Endothelial cell of umbilical vein (primary cell): Measurements from ENCODE around the gene KLB. TPM values are rescaled to one million over a fixed set of nuclear protein-coding genes. Genes with fewer than 3 reads are reported as not detected.

Experiments used
- BruUV-seq: library from RNA; stranded (reverse); fragments of 400-500 nt; replicated peaks from 2 replicates; lab custom pipeline; 2021; lab: Mats Ljungman, UMichigan
- CTCF ChIA-PET: fragments of 300-600, 350-600 bp; sonication (Branson Sonifier 250); formaldehyde crosslinking; loops from one replicate; lab custom pipeline; 2021; ENCODE audit warnings: antibody characterized with exemption, inconsistent platforms; lab: Charles Lee
- POLR2A ChIA-PET: fragments of 300-600, 350-600 bp; sonication (Branson Sonifier 250); formaldehyde crosslinking; loops from one replicate; lab custom pipeline; 2021; ENCODE audit warnings: antibody characterized with exemption, inconsistent platforms; lab: Charles Lee
- DNase-seq: peaks from one replicate; pipeline ENCODE4 v3.0.0-alpha.2; 2011; ENCODE audit warnings: low read depth, low spot score
- FAIRE-seq: peaks from 2 replicates; lab custom pipeline; 2011; peaks lifted over from hg19 to GRCh38; lab: Jason Lieb, UNC
- H2AFZ ChIP-seq: 2 replicates; pipeline ENCODE4 v1.6.0; 2012; ENCODE audit warnings: low read depth, low read length, control low read depth, inconsistent platforms
- H3K27ac ChIP-seq: 2 replicates; pipeline ENCODE4 v1.5.1; 2011; ENCODE audit warnings: low read depth, mild to moderate bottlenecking, control low read depth, low read length, moderate library complexity; ENCODE audit not compliant: insufficient read depth
- H3K27me3 ChIP-seq, 2 experiments: 2 replicates each; pipeline versions ENCODE4 v1.6.0 to v1.6.1; 2011; ENCODE audit warnings: low read length in 2 of 2, mixed read lengths in 1 of 2; ENCODE audit not compliant: control insufficient read depth in 2 of 2, insufficient read depth in 2 of 2
- H3K36me3 ChIP-seq, 2 experiments: 2 replicates in 1 of 2; 3 replicates in 1 of 2; pipeline ENCODE4 v1.5.1; 2011; ENCODE audit warnings: low read length in 2 of 2, mild to moderate bottlenecking in 1 of 2, moderate library complexity in 1 of 2; ENCODE audit not compliant: control insufficient read depth in 2 of 2, insufficient read depth in 2 of 2; ENCODE audit errors: extremely low read depth in 1 of 2
- H3K4me1 ChIP-seq: 3 replicates; pipeline ENCODE4 v1.5.1; 2011; ENCODE audit warnings: mild to moderate bottlenecking, low read length; ENCODE audit not compliant: control insufficient read depth, insufficient read depth; ENCODE audit errors: extremely low read depth
- H3K4me2 ChIP-seq: 2 replicates; pipeline ENCODE4 v1.6.1; 2011; ENCODE audit warnings: low read length, control low read depth, mixed read lengths; ENCODE audit not compliant: insufficient read depth
- H3K4me3 ChIP-seq, 3 experiments: fragments of 200-600 bp in 1 of 3; sonication (generic), shearing (Covaris generic) in 1 of 3; replicated peaks in 1 of 3; 2 replicates each; pipeline ENCODE4 v1.5.1; 2011 to 2016; ENCODE audit warnings: control low read depth in 3 of 3, low read length in 3 of 3, mild to moderate bottlenecking in 2 of 3, inconsistent platforms in 1 of 3, low read depth in 1 of 3, moderate library complexity in 1 of 3; ENCODE audit not compliant: insufficient read depth in 1 of 3
- H3K79me2 ChIP-seq: 2 replicates; pipeline ENCODE4 v1.6.0; 2012; ENCODE audit warnings: low read length, inconsistent platforms; ENCODE audit not compliant: control insufficient read depth, insufficient read depth
- H3K9ac ChIP-seq: replicated peaks from 2 replicates; pipeline ENCODE3; 2011; ENCODE audit warnings: low read length, control low read depth; ENCODE audit not compliant: insufficient read depth; ENCODE audit errors: extremely low read depth
- H3K9me1 ChIP-seq: replicated peaks from 3 replicates; pipeline ENCODE4 v1.6.0; 2011; ENCODE audit warnings: mild to moderate bottlenecking, low read length; ENCODE audit not compliant: control insufficient read depth, insufficient read depth; ENCODE audit errors: extremely low read depth
- H3K9me3 ChIP-seq: replicated peaks from 2 replicates; pipeline ENCODE4 v1.5.1; 2012; ENCODE audit warnings: low read length, inconsistent platforms; ENCODE audit not compliant: control insufficient read depth, insufficient read depth
- H4K20me1 ChIP-seq: replicated peaks from 2 replicates; pipeline ENCODE3; 2011; ENCODE audit warnings: mild to moderate bottlenecking, low read length; ENCODE audit not compliant: control insufficient read depth, insufficient read depth; ENCODE audit errors: extremely low read depth
- CTCF ChIP-seq, 2 donors: IDR thresholded peaks; 1 replicate in 1 of 2; 2 replicates in 1 of 2; pipeline ENCODE4 v1.5.1; 2011; ENCODE audit warnings: low read length in 2 of 2, mild to moderate bottlenecking in 2 of 2, moderate library complexity in 2 of 2, control low read depth in 1 of 2, inconsistent platforms in 1 of 2, low read depth in 1 of 2; ENCODE audit not compliant: insufficient read depth in 1 of 2; ENCODE audit errors: extremely low read depth in 1 of 2
- EZH2 ChIP-seq: IDR thresholded peaks from 2 replicates; pipeline ENCODE4 v1.6.1; 2012; ENCODE audit warnings: borderline replicate concordance, low read depth, mild to moderate bottlenecking, moderate library complexity, low read length, inconsistent platforms; ENCODE audit not compliant: severe bottlenecking
- FOS ChIP-seq: IDR thresholded peaks from 2 replicates; pipeline ENCODE4 v1.6.1; 2011; ENCODE audit warnings: mild to moderate bottlenecking, low read length, moderate library complexity, borderline replicate concordance; ENCODE audit not compliant: insufficient read depth
- GATA2 ChIP-seq: IDR thresholded peaks from 2 replicates; pipeline ENCODE4 v1.7.0; 2011; ENCODE audit warnings: low read depth, mild to moderate bottlenecking, moderate library complexity, mixed read lengths, low read length; ENCODE audit not compliant: insufficient read length, insufficient read depth
- JUN ChIP-seq: IDR thresholded peaks from 2 replicates; pipeline ENCODE4 v1.6.1; 2011; ENCODE audit warnings: borderline replicate concordance, low read depth; ENCODE audit not compliant: insufficient read length, insufficient read depth
- MYC ChIP-seq: IDR thresholded peaks from one replicate; pipeline ENCODE4 v1.6.1; 2011; ENCODE audit warnings: mild to moderate bottlenecking, low read depth, low read length
- POLR2A ChIP-seq: IDR thresholded peaks from 2 replicates; pipeline ENCODE4 v1.6.1; 2012; ENCODE audit warnings: low read depth, mild to moderate bottlenecking, control low read depth, low read length
- POLR2AphosphoS5 ChIP-seq: IDR thresholded peaks from 2 replicates; pipeline ENCODE4 v1.6.1; 2012; ENCODE audit warnings: low read depth, mild to moderate bottlenecking, control low read depth, low read length, moderate library complexity; ENCODE audit not compliant: insufficient read depth
- dilution Hi-C: fragments of 300-500 bp; cut with MboI; formaldehyde crosslinking; loops from one replicate; pipeline ENCODE4 v1.15.0; 2019; ENCODE audit warnings: low sequenced_read_pairs; ENCODE audit not compliant: extremely low pct_ligation_motif_present
- intact Hi-C: fragments of 100-400 bp; cut with micrococcal nuclease; formaldehyde crosslinking; loops from one replicate; pipeline ENCODE4 v1.10.0; 2022
- polyA plus RNA-seq, 4 experiments: library from polyadenylated mRNA; depleted of rRNA in 3 of 4; stranded (reverse) in 3 of 4; unstranded in 1 of 4; fragments of >200 nt; gene quantifications; 2 replicates each; pipeline versions ENCODE4 v1.2.1 to v1.2.3, GENCODE V29; 2011 to 2012; ENCODE audit warnings: missing spikeins in 1 of 4
- total RNA-seq: library from RNA; stranded (reverse); gene quantifications from 2 replicates; pipeline ENCODE4 v1.2.3, GENCODE V29; 2021
- TF ChIP-seq, protein P1 (sequence below): IDR thresholded peaks from 2 replicates; pipeline ENCODE4 v1.6.1; 2011; ENCODE audit not compliant: insufficient read depth, insufficient read length

The KLB gene
- total and polyA plus RNA-seq, 2 donors (not counting 3 experiments of a cell fraction or from before 2014, with no cell fraction given): 0.01 TPM; not detected in 1

GRCh38 chr4:39426728-39427127, 20.0 kb downstream of the KLB start:
- Histone ChIP-seq H3K79me2 (no peaks in the 10 kb centered on the region), H4K20me1 (no peaks in the 10 kb centered on the region), H3K9me3 (no peaks in the 10 kb centered on the region), H3K36me3 (no peaks in the 10 kb centered on the region), H3K9ac (no peak overlapping the region), H3K27ac (no peak overlapping the region), H3K4me3 (no peak overlapping the region), H3K27me3 (no peaks in the 10 kb centered on the region), H3K4me2 (no peak overlapping the region), H3K9me1 (no peaks in the 10 kb centered on the region), H3K4me1 (no peaks in the 10 kb centered on the region), H2AFZ (no peak overlapping the region)
- TF ChIP-seq FOS (no peak), EZH2 (no peak), GATA2 (no peak), POLR2AphosphoS5 (no peak), CTCF (IDR thresholded peaks at IDR 0.05; ENCODE audit: extremely low read depth in 1 of 2, insufficient read depth in 1 of 2, low read depth in 1 of 2, low read length in 2 of 2) (no peak), MYC (no peak), JUN (no peak), POLR2A (no peak)
- TF ChIP-seq, protein P1, sequence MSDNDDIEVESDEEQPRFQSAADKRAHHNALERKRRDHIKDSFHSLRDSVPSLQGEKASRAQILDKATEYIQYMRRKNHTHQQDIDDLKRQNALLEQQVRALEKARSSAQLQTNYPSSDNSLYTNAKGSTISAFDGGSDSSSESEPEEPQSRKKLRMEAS: no peak
- no TSS peak for BruUV-seq
- ChIA-PET POLR2A (no interaction called here), CTCF (no interaction called here)
- intact Hi-C loops: no loop called here
- dilution Hi-C loops: no loop called here
- no peak for FAIRE-seq
- DNase-seq: no peak
